HT1080 (cell line): ENCODE data around the gene NECAP2. TPM values are rescaled to one million over a fixed set of nuclear protein-coding genes. Genes with fewer than 3 reads are reported as not detected.
"Not testable (repeated sequence)": the region's sequence is repeated elsewhere in the genome, so short reads cannot be mapped to it uniquely, and the experiment has no call there.

Experiments
- DNase-seq: peaks from one replicate; pipeline ENCODE4 v3.0.0-alpha.2; 2015; ENCODE audit warnings: low read depth
- total RNA-seq: library from RNA; depleted of rRNA; stranded (reverse); fragments of >200 nt; shearing (Covaris generic); gene quantifications from 2 replicates; pipeline ENCODE4 v1.2.3, GENCODE V29; 2014; rRNA removed

Gene NECAP2
- total RNA-seq, 1 experiment from 2014 or later: 117 TPM

DNA sequence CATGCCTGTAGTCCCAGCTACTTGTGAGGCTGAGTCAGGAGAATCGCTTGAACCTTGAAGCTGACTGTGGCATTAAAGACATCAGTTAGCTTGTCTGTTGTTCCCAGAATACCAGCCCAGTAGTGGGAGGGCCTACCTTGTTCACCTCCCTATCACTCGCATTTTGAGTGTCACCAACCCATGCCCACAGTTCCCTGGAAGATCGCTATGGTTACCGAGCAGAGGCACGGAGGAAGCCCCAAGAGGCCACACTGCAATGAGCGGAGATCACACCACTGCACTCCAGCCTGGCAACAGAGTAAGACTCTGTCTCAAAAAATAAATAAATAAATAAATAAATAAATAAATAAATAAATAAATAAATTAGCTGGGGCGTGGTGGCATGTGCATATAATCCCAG lies 52.4 kb downstream of the NECAP2 start:
- DNase-seq: not testable (repeated sequence)

- DNase-seq: not testable (repeated sequence)
Measured at GRCh38 chr1:16493731-16494130, 53.2 kb downstream of the NECAP2 start.

- not testable (repeated sequence) for DNase-seq
Measured at GRCh38 chr1:16497474-16497904, 57.0 kb downstream of the NECAP2 start.

GRCh38 chr1:16498047-16498446 lies 57.5 kb downstream of the NECAP2 start:
- DNase-seq: not testable (repeated sequence)

- peak; percentile 86 for DNase-seq
Measured at GRCh38 chr1:16498573-16499413, 58.3 kb downstream of the NECAP2 start.

DNA sequence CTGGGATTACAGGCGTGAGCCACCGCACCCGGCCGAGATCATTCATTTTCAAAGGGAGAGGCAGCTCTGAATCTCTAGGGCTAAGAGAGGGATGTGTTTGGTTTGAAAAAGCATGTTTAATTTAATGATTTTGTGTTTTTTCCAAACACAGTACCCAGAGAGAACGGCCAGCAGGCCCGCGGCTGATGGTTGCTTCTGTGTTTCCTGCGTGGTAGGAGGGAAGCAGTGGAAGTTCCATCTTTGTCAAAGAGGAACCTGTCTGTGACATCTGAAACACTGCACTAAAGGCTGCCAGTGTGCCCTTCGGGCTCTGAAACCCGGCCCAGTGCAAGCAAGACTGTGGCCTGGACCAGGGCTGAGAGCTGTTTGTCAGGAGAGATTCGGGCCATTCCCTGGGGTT lies 59.9 kb downstream of the NECAP2 start:
- DNase-seq: not testable (repeated sequence)

DNA sequence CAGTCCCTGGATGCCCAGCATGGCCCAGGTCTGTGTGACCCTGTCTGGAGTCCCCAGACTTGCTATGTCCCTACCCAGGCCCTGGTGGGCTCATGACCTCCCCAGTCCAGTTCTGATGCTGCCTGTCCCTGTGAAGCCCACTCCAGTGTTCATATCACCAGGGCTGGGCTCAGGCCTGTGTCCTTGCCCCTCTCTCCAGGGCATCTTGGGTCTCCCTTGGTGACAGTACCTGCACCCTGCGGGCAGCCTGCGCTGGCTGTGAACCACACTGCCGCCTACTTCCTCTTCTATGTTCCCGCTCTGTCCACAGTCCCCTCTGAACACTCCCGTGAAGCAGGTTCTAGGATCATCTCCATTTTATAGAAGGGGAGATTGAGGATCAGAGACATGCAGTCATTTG lies 60.5 kb downstream of the NECAP2 start:
- not testable (repeated sequence) for DNase-seq

- DNase-seq: not testable (repeated sequence)
Measured at GRCh38 chr1:16501446-16501845, 60.9 kb downstream of the NECAP2 start.

GRCh38 chr1:16503494-16503893 lies 63.0 kb downstream of the NECAP2 start:
- DNase-seq: no peak

GRCh38 chr1:16505870-16506269 lies 65.3 kb downstream of the NECAP2 start:
- not testable (repeated sequence) for DNase-seq

GRCh38 chr1:16506364-16507136 lies 66.0 kb downstream of the NECAP2 start:
- not testable (repeated sequence) for DNase-seq

- not testable (repeated sequence) for DNase-seq
Measured at GRCh38 chr1:16508861-16509445, 68.4 kb downstream of the NECAP2 start.

Other genes starting within 250 kb of the NECAP2 start
- gene ARHGEF19, start 228.1 kb upstream of the NECAP2 start, total RNA-seq: not detected in 2 replicates
- gene CPLANE2, start 203.5 kb upstream of the NECAP2 start, total RNA-seq: 7.4 and 9.2 TPM in 2 replicates
- gene FBXO42, start 88.2 kb upstream of the NECAP2 start, total RNA-seq: 9.7 and 12.8 TPM in 2 replicates
- gene SZRD1, start 73.5 kb upstream of the NECAP2 start, total RNA-seq: 158 and 175 TPM in 2 replicates
- not detected in 2 replicates for gene SPATA21, start 3.3 kb upstream of the NECAP2 start, total RNA-seq
- under 0.01 TPM in 1 of 2 replicates, not detected in the other for gene RNU1-1, start 73.6 kb downstream of the NECAP2 start, total RNA-seq
- gene NBPF1, start 172.8 kb downstream of the NECAP2 start, total RNA-seq: 15.8 and 16.5 TPM in 2 replicates
- gene RNU1-3, start 226.2 kb downstream of the NECAP2 start, total RNA-seq: under 0.01 TPM in 1 of 2 replicates, not detected in the other